Measurements from ENCODE around the gene GPR155. TPM values are rescaled to one million over a fixed set of nuclear protein-coding genes. Genes with fewer than 3 reads are reported as not detected.

The GPR155 gene
- polyA plus RNA-seq, 1 donor from 2014 or later: 5.7 TPM

GRCh38 chr2:174518395-174518794 lies 31.6 kb upstream of the GPR155 start:
- Histone ChIP-seq H3K9ac (ENCODE audit: low read length) (no peak overlapping the region), H3K27me3 (ENCODE audit: insufficient read depth, low read depth, low read length) (no peaks in the 10 kb centered on the region), H3K79me2 (replicated peaks; ENCODE audit: insufficient read depth, low read length) (no peaks in the 10 kb centered on the region), H2AFZ (ENCODE audit: low read depth, low read length) (no peak overlapping the region), H3K4me3 (ENCODE audit: low read length) (no peak overlapping the region), H3K9me2 (ENCODE audit: insufficient read depth, low read length) (no peaks in the 10 kb centered on the region), H3F3A (ENCODE audit: insufficient read depth, low read length, poor library complexity, severe bottlenecking) (no peaks in the 10 kb centered on the region), H3K9me3 (ENCODE audit: low read length) (no peaks in the 10 kb centered on the region), H3K36me3 (ENCODE audit: insufficient read depth, low read length) (no peaks in the 10 kb centered on the region), H3K4me2 (ENCODE audit: low read length) (no peak overlapping the region), H4K20me1 (ENCODE audit: insufficient read depth) (no peaks in the 10 kb centered on the region), H3K27ac (ENCODE audit: low read length) (no peak overlapping the region)
- no peak for TF ChIP-seq POLR2AphosphoS5 (IDR thresholded peaks at IDR 0.05)
- no peak for TF ChIP-seq MXI1 (conservative IDR thresholded peaks at IDR 0.05; ENCODE audit: poor library complexity, severe bottlenecking)
- TF ChIP-seq REST (IDR thresholded peaks at IDR 0.05; ENCODE audit: borderline replicate concordance): no peak
- no peak for TF ChIP-seq SMC3 (conservative IDR thresholded peaks at IDR 0.05; ENCODE audit: poor library complexity)
- no peak for TF ChIP-seq TAF1 (IDR thresholded peaks at IDR 0.05; ENCODE audit: low read depth)

- Histone ChIP-seq H3K9me2 (ENCODE audit: insufficient read depth, low read length) (no peaks in the 10 kb centered on the region), H3K4me2 (ENCODE audit: low read length) (no peak overlapping the region), H3K9ac (ENCODE audit: low read length) (no peak overlapping the region), H3K27ac (ENCODE audit: low read length) (no peak overlapping the region), H3K79me2 (replicated peaks; ENCODE audit: insufficient read depth, low read length) (no peaks in the 10 kb centered on the region), H3F3A (ENCODE audit: insufficient read depth, low read length, poor library complexity, severe bottlenecking) (no peaks in the 10 kb centered on the region), H2AFZ (ENCODE audit: low read depth, low read length) (no peak overlapping the region), H3K27me3 (ENCODE audit: insufficient read depth, low read depth, low read length) (no peaks in the 10 kb centered on the region), H3K4me3 (ENCODE audit: low read length) (no peak overlapping the region), H4K20me1 (ENCODE audit: insufficient read depth) (no peaks in the 10 kb centered on the region), H3K36me3 (ENCODE audit: insufficient read depth, low read length) (no peaks in the 10 kb centered on the region), H3K9me3 (ENCODE audit: low read length) (no peaks in the 10 kb centered on the region)
- TF ChIP-seq EZH2 (IDR thresholded peaks at IDR 0.05; ENCODE audit: borderline replicate concordance, insufficient read depth, low read length, poor library complexity, severe bottlenecking) (no peak), EP300 (conservative IDR thresholded peaks at IDR 0.05; ENCODE audit: poor library complexity, severe bottlenecking) (no peak), MXI1 (conservative IDR thresholded peaks at IDR 0.05; ENCODE audit: poor library complexity, severe bottlenecking) (no peak), REST (IDR thresholded peaks at IDR 0.05; ENCODE audit: borderline replicate concordance) (no peak), POLR2AphosphoS5 (IDR thresholded peaks at IDR 0.05) (no peak), CTCF (IDR thresholded peaks at IDR 0.05; ENCODE audit: poor library complexity, severe bottlenecking) (no peak), RAD21 (conservative IDR thresholded peaks at IDR 0.05) (no peak), TAF1 (IDR thresholded peaks at IDR 0.05; ENCODE audit: low read depth) (no peak), SMC3 (conservative IDR thresholded peaks at IDR 0.05; ENCODE audit: poor library complexity) (no peak)
Observed at GRCh38 chr2:174516501-174517378, 29.9 kb upstream of the GPR155 start.

All from neural cell (in vitro differentiated cells).